Mesenteric fat pad (tissue), 1 donor: ENCODE results near the gene ANKS1B. TPM values are rescaled to one million over a fixed set of nuclear protein-coding genes. Genes with fewer than 3 reads are reported as not detected.

Source experiments
- DNase-seq: peaks from one replicate; pipeline ENCODE4 v3.0.0-alpha.2; 2020; ENCODE audit warnings: low spot score
- total RNA-seq: library from RNA; stranded (reverse); fragmentation: NEBNext Ultra II Directional; extraction: Animal tissue kit (Norgen Biotek cat#: 25700); gene quantifications from one replicate; pipeline ENCODE4 v1.2.1, GENCODE V29; 2021
- donor health status: DM: yes; HTN: yes; CAD: no.

The ANKS1B gene
- total RNA-seq, 1 donor from 2014 or later = 5.3 TPM

- no peak for DNase-seq
Observed at GRCh38 chr12:98830657-98831056, 1154.1 kb downstream of the ANKS1B start.

GRCh38 chr12:98828802-98829600 lies 1155.7 kb downstream of the ANKS1B start:
- DNase-seq = no peak

GRCh38 chr12:98823012-98823411 lies 1161.7 kb downstream of the ANKS1B start:
- DNase-seq = no peak

GRCh38 chr12:98821866-98822265 lies 1162.9 kb downstream of the ANKS1B start:
- DNase-seq = no peak

- DNase-seq = no peak
Observed at GRCh38 chr12:98821232-98821631, 1163.5 kb downstream of the ANKS1B start.

- DNase-seq = no peak
Observed at GRCh38 chr12:98819821-98820404, 1164.8 kb downstream of the ANKS1B start.

- DNase-seq = no peak
Observed at GRCh38 chr12:98819071-98819470, 1165.7 kb downstream of the ANKS1B start.

GRCh38 chr12:98818239-98818638 lies 1166.5 kb downstream of the ANKS1B start:
- DNase-seq = no peak

GRCh38 chr12:98817742-98818141 lies 1167.0 kb downstream of the ANKS1B start:
- DNase-seq = no peak

GRCh38 chr12:98816720-98817119 lies 1168.0 kb downstream of the ANKS1B start:
- DNase-seq = no peak

GRCh38 chr12:98814254-98814653 lies 1170.5 kb downstream of the ANKS1B start:
- DNase-seq = no peak

GRCh38 chr12:98812225-98812624 lies 1172.5 kb downstream of the ANKS1B start:
- no peak for DNase-seq

GRCh38 chr12:98808243-98808875 lies 1176.4 kb downstream of the ANKS1B start:
- DNase-seq = no peak

GRCh38 chr12:98807187-98807586 lies 1177.5 kb downstream of the ANKS1B start:
- DNase-seq = no peak

GRCh38 chr12:98803468-98804209 lies 1181.1 kb downstream of the ANKS1B start:
- no peak for DNase-seq

- no peak for DNase-seq
Observed at GRCh38 chr12:98799822-98800221, 1184.9 kb downstream of the ANKS1B start.

- no peak for DNase-seq
Observed at GRCh38 chr12:98799146-98799810, 1185.5 kb downstream of the ANKS1B start.

- DNase-seq = no peak
Observed at GRCh38 chr12:98797200-98797599, 1187.5 kb downstream of the ANKS1B start.

GRCh38 chr12:98796745-98797144 lies 1188.0 kb downstream of the ANKS1B start:
- no peak for DNase-seq

GRCh38 chr12:98793121-98793520 lies 1191.6 kb downstream of the ANKS1B start:
- DNase-seq = no peak

- DNase-seq = no peak
Observed at GRCh38 chr12:98791406-98791805, 1193.3 kb downstream of the ANKS1B start.
